HG03442 (cell line): ENCODE data around the gene TMEM63A.
A peak's percentile ranks its signal among the peaks of the same experiment; 100 is the strongest.
"Not testable (repeated sequence)": the region's sequence is repeated elsewhere in the genome, so short reads cannot be mapped to it uniquely, and the experiment has no call there.

ENCODE experiments used
- ATAC-seq: cut with Tn5 transposase; IDR thresholded peaks from one replicate; pipeline ENCODE4 v1.9.1; 2021; ENCODE audit warnings: mild to moderate bottlenecking, moderate library complexity; ENCODE audit not compliant: unreplicated experiment

TMEM63A gene

GRCh38 chr1:225909477-225909876 is 27.3 kb upstream of the TMEM63A start:
- no peak for ATAC-seq

- ATAC-seq = no peak
Measured at GRCh38 chr1:225908773-225909172, 26.6 kb upstream of the TMEM63A start.

GRCh38 chr1:225908013-225908640 is 25.9 kb upstream of the TMEM63A start:
- ATAC-seq = no peak

GRCh38 chr1:225907341-225907740 is 25.2 kb upstream of the TMEM63A start:
- no peak for ATAC-seq

GRCh38 chr1:225906467-225906866 is 24.3 kb upstream of the TMEM63A start:
- no peak for ATAC-seq

- no peak for ATAC-seq
Measured at GRCh38 chr1:225903623-225904022, 21.4 kb upstream of the TMEM63A start.

GRCh38 chr1:225899044-225899925 is 17.1 kb upstream of the TMEM63A start:
- no peak for ATAC-seq

- ATAC-seq = no peak
Measured at GRCh38 chr1:225897595-225898514, 15.7 kb upstream of the TMEM63A start.

- peak; percentile 100 for ATAC-seq
Measured at GRCh38 chr1:225896937-225897549, 14.9 kb upstream of the TMEM63A start.

GRCh38 chr1:225896494-225896893 is 14.3 kb upstream of the TMEM63A start:
- ATAC-seq = no peak

- no peak for ATAC-seq
Measured at GRCh38 chr1:225892307-225892706, 10.1 kb upstream of the TMEM63A start.

- ATAC-seq = no peak
Measured at GRCh38 chr1:225891229-225891972, 9.2 kb upstream of the TMEM63A start.

- ATAC-seq = no peak
Measured at GRCh38 chr1:225890346-225891228, 8.4 kb upstream of the TMEM63A start.

- no peak for ATAC-seq
Measured at GRCh38 chr1:225889743-225890142, 7.6 kb upstream of the TMEM63A start.

- no peak for ATAC-seq
Measured at GRCh38 chr1:225888898-225889601, 6.9 kb upstream of the TMEM63A start, which contains the start of gene LEFTY1. Gene LEFTY1 (minus strand): TSS chr1:225889146. CDS start chr1:225889066, 80 bp downstream.

GRCh38 chr1:225888289-225888897 is 6.2 kb upstream of the TMEM63A start:
- ATAC-seq = no peak

GRCh38 chr1:225887554-225888288 is 5.5 kb upstream of the TMEM63A start:
- not testable (repeated sequence) for ATAC-seq
